Measurements from ENCODE around the gene MOB3A. TPM values are rescaled to one million over a fixed set of nuclear protein-coding genes. Genes with fewer than 3 reads are reported as not detected.

MOB3A gene
- 12.0 TPM for total RNA-seq

- H3K9me3 ChIP-seq (ENCODE audit: control insufficient read depth in 3 of 3, low read length in 3 of 3), result no peaks in the 10 kb centered on the region
- peak within 1 kb of the TSS; percentile 76 to 82 (median 80) for H3K9ac ChIP-seq (ENCODE audit: low read depth in 1 of 3, low read length in 3 of 3)
- peak within 1 kb of the TSS; percentile 72 to 82 (median 81) for H3K4me3 ChIP-seq (ENCODE audit: low read length in 3 of 3)
- peaks cover 15 to 16% (median 15%) of the 10 kb centered on the region in 3 donors for H3K36me3 ChIP-seq (ENCODE audit: control insufficient read depth in 3 of 3, insufficient read depth in 3 of 3, low read length in 3 of 3)
- H3K27ac ChIP-seq (ENCODE audit: low read depth, low read length), result peak within 1 kb of the TSS; percentile 88
- H3K4me1 ChIP-seq (ENCODE audit: control insufficient read depth in 3 of 3, insufficient read depth in 3 of 3, low read length in 3 of 3), result peaks cover 17 to 37% (median 26%) of the 10 kb centered on the region in 3 donors
- H3K27me3 ChIP-seq (ENCODE audit: control insufficient read depth in 3 of 3, insufficient read depth in 3 of 3, low read length in 3 of 3), result no peaks in the 10 kb centered on the region
These were observed at the start of gene MOB3A for GRCh38 chr19:2096034-2096479. Gene MOB3A, minus strand, starts transcription at chr19:2096326. Its CDS starts 17,766 bp downstream, at chr19:2078560.

- Histone ChIP-seq H3K36me3 (ENCODE audit: control insufficient read depth in 3 of 3, insufficient read depth in 3 of 3, low read length in 3 of 3) (peaks cover 0 to 4% (median 4%) of the 10 kb centered on the region in 3 donors), H3K4me1 (ENCODE audit: control insufficient read depth in 3 of 3, insufficient read depth in 3 of 3, low read length in 3 of 3) (peaks cover 15 to 44% (median 28%) of the 10 kb centered on the region in 3 donors), H3K27ac (ENCODE audit: low read depth, low read length) (no peak overlapping the region), H3K9me3 (ENCODE audit: control insufficient read depth in 3 of 3, low read length in 3 of 3) (no peaks in the 10 kb centered on the region), H3K9ac (ENCODE audit: low read depth in 1 of 3, low read length in 3 of 3) (no peak overlapping the region), H3K27me3 (ENCODE audit: control insufficient read depth in 3 of 3, insufficient read depth in 3 of 3, low read length in 3 of 3) (no peaks in the 10 kb centered on the region), H3K4me3 (ENCODE audit: low read length in 3 of 3) (no peak overlapping the region)
These were observed 49.7 kb upstream of the MOB3A start for GRCh38 chr19:2145831-2146241.

- no peaks in the 10 kb centered on the region for H3K27me3 ChIP-seq (ENCODE audit: control insufficient read depth in 3 of 3, insufficient read depth in 3 of 3, low read length in 3 of 3)
- H3K4me3 ChIP-seq (ENCODE audit: low read length in 3 of 3), result no peak overlapping the region
- peaks cover 0 to 8% (median 6%) of the 10 kb centered on the region in 3 donors for H3K36me3 ChIP-seq (ENCODE audit: control insufficient read depth in 3 of 3, insufficient read depth in 3 of 3, low read length in 3 of 3)
- peaks cover 5 to 44% (median 27%) of the 10 kb centered on the region in 3 donors for H3K4me1 ChIP-seq (ENCODE audit: control insufficient read depth in 3 of 3, insufficient read depth in 3 of 3, low read length in 3 of 3)
- H3K9ac ChIP-seq (ENCODE audit: low read depth in 1 of 3, low read length in 3 of 3), result no peak overlapping the region
- no peak overlapping the region for H3K27ac ChIP-seq (ENCODE audit: low read depth, low read length)
- H3K9me3 ChIP-seq (ENCODE audit: control insufficient read depth in 3 of 3, low read length in 3 of 3), result no peaks in the 10 kb centered on the region
These were observed 48.1 kb upstream of the MOB3A start for GRCh38 chr19:2144190-2144589.

GRCh38 chr19:2142173-2142829 is 46.2 kb upstream of the MOB3A start:
- Histone ChIP-seq H3K9ac (ENCODE audit: low read depth in 1 of 3, low read length in 3 of 3) (no peak overlapping the region), H3K4me1 (ENCODE audit: control insufficient read depth in 3 of 3, insufficient read depth in 3 of 3, low read length in 3 of 3) (peaks cover 14 to 50% (median 37%) of the 10 kb centered on the region in 3 donors), H3K36me3 (ENCODE audit: control insufficient read depth in 3 of 3, insufficient read depth in 3 of 3, low read length in 3 of 3) (peaks cover 10 to 18% (median 16%) of the 10 kb centered on the region in 3 donors), H3K9me3 (ENCODE audit: control insufficient read depth in 3 of 3, low read length in 3 of 3) (no peaks in the 10 kb centered on the region), H3K27me3 (ENCODE audit: control insufficient read depth in 3 of 3, insufficient read depth in 3 of 3, low read length in 3 of 3) (no peaks in the 10 kb centered on the region), H3K4me3 (ENCODE audit: low read length in 3 of 3) (no peak overlapping the region), H3K27ac (ENCODE audit: low read depth, low read length) (no peak overlapping the region)

- Histone ChIP-seq H3K4me3 (ENCODE audit: low read length in 3 of 3) (no peak overlapping the region), H3K27ac (ENCODE audit: low read depth, low read length) (no peak overlapping the region), H3K36me3 (ENCODE audit: control insufficient read depth in 3 of 3, insufficient read depth in 3 of 3, low read length in 3 of 3) (peaks cover 18 to 26% (median 25%) of the 10 kb centered on the region in 3 donors), H3K9me3 (ENCODE audit: control insufficient read depth in 3 of 3, low read length in 3 of 3) (no peaks in the 10 kb centered on the region), H3K27me3 (ENCODE audit: control insufficient read depth in 3 of 3, insufficient read depth in 3 of 3, low read length in 3 of 3) (no peaks in the 10 kb centered on the region), H3K9ac (ENCODE audit: low read depth in 1 of 3, low read length in 3 of 3) (no peak overlapping the region), H3K4me1 (ENCODE audit: control insufficient read depth in 3 of 3, insufficient read depth in 3 of 3, low read length in 3 of 3) (peaks cover 14 to 34% (median 26%) of the 10 kb centered on the region in 3 donors)
These were observed 44.0 kb upstream of the MOB3A start for GRCh38 chr19:2140138-2140569.

- Histone ChIP-seq H3K4me1 (ENCODE audit: control insufficient read depth in 3 of 3, insufficient read depth in 3 of 3, low read length in 3 of 3) (peaks cover 14 to 31% (median 25%) of the 10 kb centered on the region in 3 donors), H3K9me3 (ENCODE audit: control insufficient read depth in 3 of 3, low read length in 3 of 3) (no peaks in the 10 kb centered on the region), H3K27me3 (ENCODE audit: control insufficient read depth in 3 of 3, insufficient read depth in 3 of 3, low read length in 3 of 3) (no peaks in the 10 kb centered on the region), H3K9ac (ENCODE audit: low read depth in 1 of 3, low read length in 3 of 3) (peak overlapping the region in 1 of 3 donors; percentile 25), H3K4me3 (ENCODE audit: low read length in 3 of 3) (no peak overlapping the region), H3K36me3 (ENCODE audit: control insufficient read depth in 3 of 3, insufficient read depth in 3 of 3, low read length in 3 of 3) (peaks cover 18 to 26% (median 21%) of the 10 kb centered on the region in 3 donors), H3K27ac (ENCODE audit: low read depth, low read length) (no peak overlapping the region)
These were observed 43.4 kb upstream of the MOB3A start for GRCh38 chr19:2139385-2140137.

GRCh38 chr19:2138061-2138728 is 42.1 kb upstream of the MOB3A start:
- Histone ChIP-seq H3K4me3 (ENCODE audit: low read length in 3 of 3) (no peak overlapping the region), H3K9ac (ENCODE audit: low read depth in 1 of 3, low read length in 3 of 3) (peak overlapping the region in 1 of 3 donors; percentile 57), H3K4me1 (ENCODE audit: control insufficient read depth in 3 of 3, insufficient read depth in 3 of 3, low read length in 3 of 3) (peaks cover 14 to 31% (median 25%) of the 10 kb centered on the region in 3 donors), H3K36me3 (ENCODE audit: control insufficient read depth in 3 of 3, insufficient read depth in 3 of 3, low read length in 3 of 3) (peaks cover 19 to 26% (median 23%) of the 10 kb centered on the region in 3 donors), H3K27ac (ENCODE audit: low read depth, low read length) (peak overlapping the region; percentile 38), H3K27me3 (ENCODE audit: control insufficient read depth in 3 of 3, insufficient read depth in 3 of 3, low read length in 3 of 3) (no peaks in the 10 kb centered on the region), H3K9me3 (ENCODE audit: control insufficient read depth in 3 of 3, low read length in 3 of 3) (no peaks in the 10 kb centered on the region)

- no peak overlapping the region for H3K27ac ChIP-seq (ENCODE audit: low read depth, low read length)
- H3K9me3 ChIP-seq (ENCODE audit: control insufficient read depth in 3 of 3, low read length in 3 of 3), result no peaks in the 10 kb centered on the region
- H3K36me3 ChIP-seq (ENCODE audit: control insufficient read depth in 3 of 3, insufficient read depth in 3 of 3, low read length in 3 of 3), result peaks cover 33 to 37% (median 37%) of the 10 kb centered on the region in 3 donors
- H3K9ac ChIP-seq (ENCODE audit: low read depth in 1 of 3, low read length in 3 of 3), result no peak overlapping the region
- no peaks in the 10 kb centered on the region for H3K27me3 ChIP-seq (ENCODE audit: control insufficient read depth in 3 of 3, insufficient read depth in 3 of 3, low read length in 3 of 3)
- no peak overlapping the region for H3K4me3 ChIP-seq (ENCODE audit: low read length in 3 of 3)
- peaks cover 14 to 31% (median 25%) of the 10 kb centered on the region in 3 donors for H3K4me1 ChIP-seq (ENCODE audit: control insufficient read depth in 3 of 3, insufficient read depth in 3 of 3, low read length in 3 of 3)
These were observed 40.7 kb upstream of the MOB3A start for GRCh38 chr19:2136796-2137195.

- Histone ChIP-seq H3K4me3 (ENCODE audit: low read length in 3 of 3) (no peak overlapping the region), H3K27ac (ENCODE audit: low read depth, low read length) (no peak overlapping the region), H3K4me1 (ENCODE audit: control insufficient read depth in 3 of 3, insufficient read depth in 3 of 3, low read length in 3 of 3) (peaks cover 14 to 31% (median 25%) of the 10 kb centered on the region in 3 donors), H3K36me3 (ENCODE audit: control insufficient read depth in 3 of 3, insufficient read depth in 3 of 3, low read length in 3 of 3) (peaks cover 40 to 42% (median 41%) of the 10 kb centered on the region in 3 donors), H3K27me3 (ENCODE audit: control insufficient read depth in 3 of 3, insufficient read depth in 3 of 3, low read length in 3 of 3) (no peaks in the 10 kb centered on the region), H3K9ac (ENCODE audit: low read depth in 1 of 3, low read length in 3 of 3) (no peak overlapping the region), H3K9me3 (ENCODE audit: control insufficient read depth in 3 of 3, low read length in 3 of 3) (no peaks in the 10 kb centered on the region)
These were observed 39.6 kb upstream of the MOB3A start for GRCh38 chr19:2135474-2136402.
